ENCODE data around the gene PCLO.
"Not testable (repeated sequence)": the region's sequence is repeated elsewhere in the genome, so short reads cannot be mapped to it uniquely, and the experiment has no call there.

PCLO gene

GRCh38 chr7:83054472-83054871, 108.2 kb downstream of the PCLO start:
- in situ Hi-C loops (cut with MboI; ENCODE audit: low sequenced_read_pairs), result no loop called here
- no peaks in the 10 kb centered on the region for H3K4me1 ChIP-seq
- H3K9me3 ChIP-seq, result no peaks in the 10 kb centered on the region

GRCh38 chr7:83053965-83054364, 108.7 kb downstream of the PCLO start:
- Histone ChIP-seq H3K27me3 (ENCODE audit: low read depth) (no peaks in the 10 kb centered on the region), H3K36me3 (replicated peaks) (no peaks in the 10 kb centered on the region), H3K4me1 (no peaks in the 10 kb centered on the region), H3K4me3 (no peak overlapping the region), H3K9me3 (no peaks in the 10 kb centered on the region)
- in situ Hi-C loops (cut with MboI; ENCODE audit: low sequenced_read_pairs), result no loop called here
- DNase-seq (ENCODE audit: low spot score in 2 of 2), result no peak

More at GRCh38 chr7:83054472-83054871, 108.2 kb downstream of the PCLO start:
- Histone ChIP-seq H3K27me3 (ENCODE audit: low read depth) (no peaks in the 10 kb centered on the region), H3K4me3 (no peak overlapping the region), H3K36me3 (replicated peaks) (no peaks in the 10 kb centered on the region)
- DNase-seq (ENCODE audit: low spot score in 2 of 2), result no peak

- Histone ChIP-seq H3K4me1 (no peaks in the 10 kb centered on the region; the same call in 1 of the 2 replicates), H3K4me3 (no peak overlapping the region), H3K27me3 (ENCODE audit: low read depth) (no peaks in the 10 kb centered on the region), H3K9me3 (no peaks in the 10 kb centered on the region), H3K36me3 (replicated peaks) (no peaks in the 10 kb centered on the region)
- peak in 1 of 2 experiments; percentile 18 for DNase-seq (ENCODE audit: low spot score in 2 of 2)
- in situ Hi-C loops (cut with MboI; ENCODE audit: low sequenced_read_pairs), result no loop called here
Measured at GRCh38 chr7:83040484-83040883, 122.2 kb downstream of the PCLO start.

- H3K27me3 ChIP-seq (ENCODE audit: low read depth), result no peaks in the 10 kb centered on the region
- no peaks in the 10 kb centered on the region; the same call in 1 of the 2 replicates for H3K4me1 ChIP-seq
- no peaks in the 10 kb centered on the region for H3K9me3 ChIP-seq
- DNase-seq (ENCODE audit: low spot score in 2 of 2), result no peak
- in situ Hi-C loops (cut with MboI; ENCODE audit: low sequenced_read_pairs), result no loop called here
- H3K36me3 ChIP-seq (replicated peaks), result no peaks in the 10 kb centered on the region
- H3K4me3 ChIP-seq, result no peak overlapping the region
Measured at GRCh38 chr7:83038787-83039186, 123.9 kb downstream of the PCLO start.

GRCh38 chr7:83036721-83037380, 125.8 kb downstream of the PCLO start:
- H3K36me3 ChIP-seq (replicated peaks), result no peaks in the 10 kb centered on the region
- in situ Hi-C loops (cut with MboI; ENCODE audit: low sequenced_read_pairs), result no loop called here
- H3K4me1 ChIP-seq, result no peaks in the 10 kb centered on the region; the same call in 1 of the 2 replicates
- no peaks in the 10 kb centered on the region for H3K27me3 ChIP-seq (ENCODE audit: low read depth)
- no peak overlapping the region for H3K4me3 ChIP-seq
- DNase-seq (ENCODE audit: low spot score in 2 of 2), result no peak
- no peaks in the 10 kb centered on the region for H3K9me3 ChIP-seq

GRCh38 chr7:83036130-83036529, 126.6 kb downstream of the PCLO start:
- no peaks in the 10 kb centered on the region for H3K27me3 ChIP-seq (ENCODE audit: low read depth)
- in situ Hi-C loops (cut with MboI; ENCODE audit: low sequenced_read_pairs), result no loop called here
- H3K9me3 ChIP-seq, result no peaks in the 10 kb centered on the region
- no peak overlapping the region for H3K4me3 ChIP-seq
- H3K36me3 ChIP-seq (replicated peaks), result no peaks in the 10 kb centered on the region
- no peak for DNase-seq (ENCODE audit: low spot score in 2 of 2)
- no peaks in the 10 kb centered on the region; the same call in 1 of the 2 replicates for H3K4me1 ChIP-seq

- H3K4me1 ChIP-seq, result no peaks in the 10 kb centered on the region
- in situ Hi-C loops (cut with MboI; ENCODE audit: low sequenced_read_pairs), result no loop called here
- no peak for DNase-seq (ENCODE audit: low spot score in 2 of 2)
- H3K36me3 ChIP-seq (replicated peaks), result no peaks in the 10 kb centered on the region
- H3K9me3 ChIP-seq, result no peaks in the 10 kb centered on the region
- H3K4me3 ChIP-seq, result no peak overlapping the region
- H3K27me3 ChIP-seq (ENCODE audit: low read depth), result no peaks in the 10 kb centered on the region
Measured at GRCh38 chr7:83032195-83032594, 130.5 kb downstream of the PCLO start.

GRCh38 chr7:83023817-83024665, 138.6 kb downstream of the PCLO start:
- H3K4me1 ChIP-seq; H3K36me3 ChIP-seq (replicated peaks); DNase-seq (ENCODE audit: low spot score in 2 of 2); H3K4me3 ChIP-seq; H3K9me3 ChIP-seq; in situ Hi-C loops (cut with MboI; ENCODE audit: low sequenced_read_pairs); H3K27me3 ChIP-seq (ENCODE audit: low read depth): not testable (repeated sequence)

GRCh38 chr7:83021032-83021431, 141.7 kb downstream of the PCLO start:
- no peaks in the 10 kb centered on the region for H3K9me3 ChIP-seq
- no peaks in the 10 kb centered on the region for H3K36me3 ChIP-seq (replicated peaks)
- H3K4me3 ChIP-seq, result no peak overlapping the region
- H3K27me3 ChIP-seq (ENCODE audit: low read depth), result no peaks in the 10 kb centered on the region
- in situ Hi-C loops (cut with MboI; ENCODE audit: low sequenced_read_pairs), result no loop called here
- no peak for DNase-seq (ENCODE audit: low spot score in 2 of 2)
- H3K4me1 ChIP-seq, result peaks cover 5% of the 10 kb centered on the region; the same call in 1 of the 2 replicates

GRCh38 chr7:83020161-83020560, 142.5 kb downstream of the PCLO start:
- no peak for DNase-seq (ENCODE audit: low spot score in 2 of 2)
- Histone ChIP-seq H3K4me3 (no peak overlapping the region), H3K4me1 (peaks cover 5% of the 10 kb centered on the region; the same call in 1 of the 2 replicates), H3K36me3 (replicated peaks) (no peaks in the 10 kb centered on the region), H3K9me3 (no peaks in the 10 kb centered on the region), H3K27me3 (ENCODE audit: low read depth) (no peaks in the 10 kb centered on the region)
- in situ Hi-C loops (cut with MboI; ENCODE audit: low sequenced_read_pairs), result no loop called here

GRCh38 chr7:83015916-83016315, 146.8 kb downstream of the PCLO start:
- no peaks in the 10 kb centered on the region for H3K9me3 ChIP-seq
- no peaks in the 10 kb centered on the region for H3K4me1 ChIP-seq
- H3K36me3 ChIP-seq (replicated peaks), result no peaks in the 10 kb centered on the region
- H3K4me3 ChIP-seq, result no peak overlapping the region
- no peak for DNase-seq (ENCODE audit: low spot score in 2 of 2)
- H3K27me3 ChIP-seq (ENCODE audit: low read depth), result no peaks in the 10 kb centered on the region
- in situ Hi-C loops (cut with MboI; ENCODE audit: low sequenced_read_pairs), result no loop called here

- in situ Hi-C loops (cut with MboI; ENCODE audit: low sequenced_read_pairs), result no loop called here
- Histone ChIP-seq H3K9me3 (no peaks in the 10 kb centered on the region), H3K4me3 (no peak overlapping the region), H3K36me3 (replicated peaks) (no peaks in the 10 kb centered on the region), H3K27me3 (ENCODE audit: low read depth) (no peaks in the 10 kb centered on the region), H3K4me1 (no peaks in the 10 kb centered on the region)
- no peak for DNase-seq (ENCODE audit: low spot score in 2 of 2)
Measured at GRCh38 chr7:83014546-83014945, 148.1 kb downstream of the PCLO start.

- in situ Hi-C loops (cut with MboI; ENCODE audit: low sequenced_read_pairs), result no loop called here
- no peaks in the 10 kb centered on the region for H3K9me3 ChIP-seq
- no peaks in the 10 kb centered on the region for H3K4me1 ChIP-seq
- H3K4me3 ChIP-seq, result no peak overlapping the region
- no peaks in the 10 kb centered on the region for H3K27me3 ChIP-seq (ENCODE audit: low read depth)
- no peaks in the 10 kb centered on the region for H3K36me3 ChIP-seq (replicated peaks)
- peak in 1 of 2 experiments; percentile 16 for DNase-seq (ENCODE audit: low spot score in 2 of 2)
Measured at GRCh38 chr7:83011954-83012353, 150.7 kb downstream of the PCLO start.

- no peaks in the 10 kb centered on the region for H3K36me3 ChIP-seq (replicated peaks)
- DNase-seq (ENCODE audit: low spot score in 2 of 2), result peak in 1 of 2 experiments; percentile 22
- in situ Hi-C loops (cut with MboI; ENCODE audit: low sequenced_read_pairs), result no loop called here
- no peak overlapping the region for H3K4me3 ChIP-seq
- no peaks in the 10 kb centered on the region for H3K9me3 ChIP-seq
- H3K4me1 ChIP-seq, result no peaks in the 10 kb centered on the region
- H3K27me3 ChIP-seq (ENCODE audit: low read depth), result no peaks in the 10 kb centered on the region
Measured at GRCh38 chr7:83005410-83005809, 157.3 kb downstream of the PCLO start.

Measured in HAP-1 (cell line).